ENCODE measurements around the gene RNF7. TPM values are rescaled to one million over a fixed set of nuclear protein-coding genes. Genes with fewer than 3 reads are reported as not detected.

RNF7 gene
- total and polyA plus RNA-seq, 2 of the 8 experiments (the other 6 are each of a cell fraction or from before 2014, with no cell fraction given) = 78.4 to 113 TPM

- no peak for TF ChIP-seq TBP (IDR thresholded peaks at IDR 0.05; ENCODE audit: low read depth, low read length)
- TF ChIP-seq MAFK (IDR thresholded peaks at IDR 0.05; ENCODE audit: low read depth, low read length) = no peak
- no peak for TF ChIP-seq GABPA (IDR thresholded peaks at IDR 0.05; ENCODE audit: borderline replicate concordance, insufficient read depth, low read length)
- TF ChIP-seq JUN (IDR thresholded peaks at IDR 0.05; ENCODE audit: low read depth, low read length) = no peak
- no peak for TF ChIP-seq SIRT6 (IDR thresholded peaks at IDR 0.05; ENCODE audit: low read length)
- TF ChIP-seq BRCA1 (IDR thresholded peaks at IDR 0.05; ENCODE audit: low read depth, low read length) = no peak
- TF ChIP-seq ZNF274 (IDR thresholded peaks at IDR 0.05; ENCODE audit: borderline replicate concordance, extremely low read depth, low read length) = no peak
- CTCF ChIA-PET (ENCODE audit: partially characterized antibody) = interaction anchor here (0.5 to 1.6 kb wide), 8 partner anchors 8 to 136 kb away, joined by 3 to 4 read pairs (median 3); partner anchors contain the start of gene RNF7
- H4K8ac ChIP-seq (ENCODE audit: extremely low read depth, insufficient read depth, low read length) = peak overlapping the region; percentile 68
Observed at GRCh38 chr3:141777957-141778813, 40.1 kb downstream of the RNF7 start.

More at GRCh38 chr3:141777957-141778813, 40.1 kb downstream of the RNF7 start:
- Histone ChIP-seq H4K20me1 (replicated peaks in 1 of 2; ENCODE audit: control insufficient read depth in 1 of 2, insufficient read depth in 2 of 2, low read length in 2 of 2) (peaks cover 0 to 1% of the 10 kb centered on the region in 2 experiments), H3K23me2 (ENCODE audit: low read depth, low read length) (no peaks in the 10 kb centered on the region), H2BK12ac (ENCODE audit: low read depth, low read length) (no peak overlapping the region), H3K18ac (ENCODE audit: extremely low read depth, low read length) (no peak overlapping the region), H3K4me2 (ENCODE audit: insufficient read depth in 1 of 2, low read depth in 2 of 2, low read length in 2 of 2) (no peak overlapping the region), H3K79me2 (ENCODE audit: control insufficient read depth in 1 of 2, insufficient read depth in 2 of 2, low read length in 2 of 2) (no peaks in the 10 kb centered on the region), H2BK15ac (ENCODE audit: low read length) (no peak overlapping the region), H2BK120ac (replicated peaks; ENCODE audit: low read depth, low read length) (no peak overlapping the region), H2AFZ (ENCODE audit: low read length) (no peak overlapping the region), H3K56ac (replicated peaks; ENCODE audit: insufficient read length, low read depth, low read length) (no peak overlapping the region), H3K14ac (ENCODE audit: insufficient read length) (no peak overlapping the region), H3K9ac (replicated peaks in 1 of 4; ENCODE audit: extremely low read depth in 1 of 4, low read depth in 3 of 4, low read length in 3 of 4) (no peak overlapping the region), H3K4ac (replicated peaks; ENCODE audit: insufficient read length, low read depth, low read length) (no peak overlapping the region), H2BK5ac (ENCODE audit: low read depth, low read length) (no peak overlapping the region), H4K5ac (ENCODE audit: insufficient read length, low read depth, low read length) (no peak overlapping the region), H3K27ac (ENCODE audit: low read depth, low read length) (no peak overlapping the region), H3K23ac (ENCODE audit: insufficient read length) (no peak overlapping the region), H3K9me3 (ENCODE audit: insufficient read depth in 2 of 2, low read depth in 1 of 2, low read length in 1 of 2) (no peaks in the 10 kb centered on the region), H3K36me3 (ENCODE audit: control insufficient read depth in 2 of 4, insufficient read depth in 4 of 4, low read length in 3 of 4) (no peaks in the 10 kb centered on the region), H2AK5ac (ENCODE audit: low read depth, low read length) (no peak overlapping the region), H3K79me1 (ENCODE audit: low read depth, low read length) (no peaks in the 10 kb centered on the region), H4K91ac (replicated peaks; ENCODE audit: insufficient read length, low read length) (no peak overlapping the region), H2BK20ac (ENCODE audit: low read length) (no peak overlapping the region), H3K4me1 (replicated peaks in 1 of 4; ENCODE audit: control insufficient read depth in 3 of 4, insufficient read depth in 4 of 4, low read length in 3 of 4) (no peaks in the 10 kb centered on the region), H3K27me3 (replicated peaks in 1 of 4; ENCODE audit: control insufficient read depth in 3 of 4, extremely low read depth in 1 of 4, insufficient read depth in 3 of 4, low read length in 3 of 4) (no peaks in the 10 kb centered on the region), H3K4me3 (ENCODE audit: extremely low read depth in 1 of 4, insufficient read depth in 2 of 4, low read depth in 3 of 4, low read length in 4 of 4) (no peak overlapping the region)
- DNase-seq (ENCODE audit: low read depth in 1 of 2, low spot score in 2 of 2) (no peak), FAIRE-seq (no peak)
- POLR2A ChIA-PET (ENCODE audit: partially characterized antibody) = interaction anchor here (0.8 kb wide), 2 partner anchors 10 to 19 kb away, joined by 3 read pairs; no protein-coding TSS in a partner anchor
- 92% methylated on average over 42 of the region's 42 CpGs; no CpG with 5 or more reads in 1 of the 2 experiments for WGBS, 2 experiments (ENCODE audit: extremely low coverage in 1 of 2, insufficient coverage in 1 of 2, insufficient read length in 1 of 2, insufficient replicate concordance in 2 of 2, low coverage in 1 of 2, low lambda C conversion rate in 2 of 2, missing lambda C conversion rate in 1 of 2)
